AG09309 (cell line): ENCODE data around the gene ANKZF1.

Source experiments
- DNase-seq: peaks from one replicate; pipeline ENCODE4 v3.0.0-alpha.2; 2010; ENCODE audit warnings: low read depth
- H3K4me3 ChIP-seq: 2 replicates; pipeline ENCODE4 v1.5.1; 2011; ENCODE audit warnings: mild to moderate bottlenecking, low read depth, low read length, moderate library complexity; ENCODE audit not compliant: control insufficient read depth
- CTCF ChIP-seq: IDR thresholded peaks from 2 replicates; pipeline ENCODE4 v1.5.1; 2011; ENCODE audit warnings: mild to moderate bottlenecking, low read depth, low read length, inconsistent platforms; ENCODE audit not compliant: insufficient read depth, control insufficient read depth; ENCODE audit errors: missing control alignments

The ANKZF1 gene

GRCh38 chr2:219210196-219210885, 19.3 kb upstream of the ANKZF1 start:
- TF ChIP-seq CTCF = no peak
- no peak for DNase-seq
- no peak overlapping the region for H3K4me3 ChIP-seq

- DNase-seq = no peak
- TF ChIP-seq CTCF = no peak
- H3K4me3 ChIP-seq = no peak overlapping the region
Observed at GRCh38 chr2:219210886-219211362, 18.7 kb upstream of the ANKZF1 start.

GRCh38 chr2:219213026-219213415, 16.6 kb upstream of the ANKZF1 start:
- no peak for DNase-seq
- no peak for TF ChIP-seq CTCF
- no peak overlapping the region for H3K4me3 ChIP-seq

GRCh38 chr2:219213486-219214071, 16.0 kb upstream of the ANKZF1 start:
- no peak overlapping the region for H3K4me3 ChIP-seq
- no peak for DNase-seq
- no peak for TF ChIP-seq CTCF

GRCh38 chr2:219214141-219214540, 15.5 kb upstream of the ANKZF1 start:
- H3K4me3 ChIP-seq = no peak overlapping the region
- no peak for DNase-seq
- no peak for TF ChIP-seq CTCF

- H3K4me3 ChIP-seq = no peak overlapping the region
- no peak for TF ChIP-seq CTCF
- DNase-seq = no peak
Observed at GRCh38 chr2:219214786-219215185, 14.8 kb upstream of the ANKZF1 start.
